ENCODE results near the gene OR52J3. TPM values are rescaled to one million over a fixed set of nuclear protein-coding genes. Genes with fewer than 3 reads are reported as not detected.

The OR52J3 gene
- total RNA-seq (not detected), polyA plus RNA-seq (not detected)

GRCh38 chr11:5046226-5046625 is at the start of gene OR52J3:
TSS of gene OR52J3 (plus strand) at chr11:5046526. CDS start at chr11:5046526, 0 bp downstream.
- Histone ChIP-seq H3K27me3 (ENCODE audit: control insufficient read depth, insufficient read depth, low read length) (no peaks in the 10 kb centered on the region), H3K27ac (ENCODE audit: insufficient read depth, low read length, poor library complexity, severe bottlenecking) (no peak within 1 kb of the TSS), H3K4me1 (ENCODE audit: control insufficient read depth, insufficient read depth, low read length, poor library complexity, severe bottlenecking) (no peaks in the 10 kb centered on the region), H3K36me3 (ENCODE audit: control insufficient read depth, insufficient read depth, low read length) (no peaks in the 10 kb centered on the region), H3K4me3 (ENCODE audit: low read depth, low read length) (no peak within 1 kb of the TSS), H3K9me3 (ENCODE audit: control insufficient read depth in 2 of 2, low read length in 2 of 2) (no peaks in the 10 kb centered on the region)
- H3K27ac Mint-ChIP-seq, result no peak within 1 kb of the TSS
- no peak within 1 kb of the TSS for H3K4me3 Mint-ChIP-seq
- peaks cover 0 to 7% (median 0%) of the 10 kb centered on the region in 7 donors for H3K9me3 Mint-ChIP-seq
- no peaks in the 10 kb centered on the region for H3K36me3 Mint-ChIP-seq
- no peaks in the 10 kb centered on the region for H3K4me1 Mint-ChIP-seq
- no peak for ATAC-seq (ENCODE audit: low read depth in 2 of 2)
- no peaks in the 10 kb centered on the region for H3K27me3 Mint-ChIP-seq
- DNase-seq, result no peak

- H3K36me3 Mint-ChIP-seq, result no peaks in the 10 kb centered on the region
- no peak overlapping the region for H3K4me3 Mint-ChIP-seq
- Histone ChIP-seq H3K4me1 (ENCODE audit: control insufficient read depth, insufficient read depth, low read length, poor library complexity, severe bottlenecking) (no peaks in the 10 kb centered on the region), H3K4me3 (ENCODE audit: low read depth, low read length) (no peak overlapping the region), H3K27ac (ENCODE audit: insufficient read depth, low read length, poor library complexity, severe bottlenecking) (no peak overlapping the region), H3K9me3 (ENCODE audit: control insufficient read depth in 2 of 2, low read length in 2 of 2) (no peaks in the 10 kb centered on the region), H3K27me3 (ENCODE audit: control insufficient read depth, insufficient read depth, low read length) (no peaks in the 10 kb centered on the region), H3K36me3 (ENCODE audit: control insufficient read depth, insufficient read depth, low read length) (no peaks in the 10 kb centered on the region)
- no peaks in the 10 kb centered on the region for H3K27me3 Mint-ChIP-seq
- H3K9me3 Mint-ChIP-seq, result peaks cover 0 to 1% (median 0%) of the 10 kb centered on the region in 7 donors
- no peak for ATAC-seq (ENCODE audit: low read depth in 2 of 2)
- no peak overlapping the region for H3K27ac Mint-ChIP-seq
- peak in 1 of 3 donors; percentile 46 for DNase-seq
- no peaks in the 10 kb centered on the region for H3K4me1 Mint-ChIP-seq
These were observed 41.7 kb upstream of the OR52J3 start for GRCh38 chr11:5004424-5005274.

GRCh38 chr11:5007561-5007960 is 38.8 kb upstream of the OR52J3 start:
- H3K4me3 Mint-ChIP-seq, result no peak overlapping the region
- no peaks in the 10 kb centered on the region for H3K27me3 Mint-ChIP-seq
- peak in 1 of 3 donors; percentile 2 for DNase-seq
- peaks cover 0 to 5% (median 0%) of the 10 kb centered on the region in 7 donors for H3K9me3 Mint-ChIP-seq
- no peaks in the 10 kb centered on the region for H3K4me1 Mint-ChIP-seq
- H3K9me3 ChIP-seq (ENCODE audit: control insufficient read depth in 2 of 2, low read length in 2 of 2), result no peaks in the 10 kb centered on the region
- ATAC-seq (ENCODE audit: low read depth in 2 of 2), result no peak
- no peaks in the 10 kb centered on the region for H3K36me3 Mint-ChIP-seq
- no peaks in the 10 kb centered on the region for H3K36me3 ChIP-seq (ENCODE audit: control insufficient read depth, insufficient read depth, low read length)
- no peaks in the 10 kb centered on the region for H3K4me1 ChIP-seq (ENCODE audit: control insufficient read depth, insufficient read depth, low read length, poor library complexity, severe bottlenecking)
- H3K27me3 ChIP-seq (ENCODE audit: control insufficient read depth, insufficient read depth, low read length), result no peaks in the 10 kb centered on the region
- H3K27ac Mint-ChIP-seq, result no peak overlapping the region
- H3K27ac ChIP-seq (ENCODE audit: insufficient read depth, low read length, poor library complexity, severe bottlenecking), result no peak overlapping the region
- no peak overlapping the region for H3K4me3 ChIP-seq (ENCODE audit: low read depth, low read length)

- Histone ChIP-seq H3K27me3 (ENCODE audit: control insufficient read depth, insufficient read depth, low read length) (no peaks in the 10 kb centered on the region), H3K36me3 (ENCODE audit: control insufficient read depth, insufficient read depth, low read length) (no peaks in the 10 kb centered on the region), H3K9me3 (ENCODE audit: control insufficient read depth in 2 of 2, low read length in 2 of 2) (no peaks in the 10 kb centered on the region), H3K4me1 (ENCODE audit: control insufficient read depth, insufficient read depth, low read length, poor library complexity, severe bottlenecking) (no peaks in the 10 kb centered on the region), H3K4me3 (ENCODE audit: low read depth, low read length) (no peak overlapping the region), H3K27ac (ENCODE audit: insufficient read depth, low read length, poor library complexity, severe bottlenecking) (no peak overlapping the region)
- no peak for ATAC-seq (ENCODE audit: low read depth in 2 of 2)
- no peaks in the 10 kb centered on the region for H3K36me3 Mint-ChIP-seq
- H3K9me3 Mint-ChIP-seq, result peaks cover 0 to 5% (median 2%) of the 10 kb centered on the region in 7 donors
- no peak for DNase-seq
- no peaks in the 10 kb centered on the region for H3K4me1 Mint-ChIP-seq
- no peak overlapping the region for H3K4me3 Mint-ChIP-seq
- no peak overlapping the region for H3K27ac Mint-ChIP-seq
- H3K27me3 Mint-ChIP-seq, result no peaks in the 10 kb centered on the region
These were observed 35.1 kb upstream of the OR52J3 start for GRCh38 chr11:5011254-5011653.

- no peak overlapping the region for H3K4me3 ChIP-seq (ENCODE audit: low read depth, low read length)
- no peaks in the 10 kb centered on the region for H3K4me1 Mint-ChIP-seq
- DNase-seq (no peak), ATAC-seq (ENCODE audit: low read depth in 2 of 2) (no peak)
- H3K27ac ChIP-seq (ENCODE audit: insufficient read depth, low read length, poor library complexity, severe bottlenecking), result no peak overlapping the region
- H3K4me1 ChIP-seq (ENCODE audit: control insufficient read depth, insufficient read depth, low read length, poor library complexity, severe bottlenecking), result no peaks in the 10 kb centered on the region
- H3K4me3 Mint-ChIP-seq, result no peak overlapping the region
- H3K36me3 Mint-ChIP-seq, result no peaks in the 10 kb centered on the region
- H3K27ac Mint-ChIP-seq, result no peak overlapping the region
- no peaks in the 10 kb centered on the region for H3K27me3 Mint-ChIP-seq
- H3K36me3 ChIP-seq (ENCODE audit: control insufficient read depth, insufficient read depth, low read length), result no peaks in the 10 kb centered on the region
- H3K9me3 ChIP-seq (ENCODE audit: control insufficient read depth in 2 of 2, low read length in 2 of 2), result no peaks in the 10 kb centered on the region
- H3K9me3 Mint-ChIP-seq, result peaks cover 0 to 14% (median 2%) of the 10 kb centered on the region in 7 donors
- H3K27me3 ChIP-seq (ENCODE audit: control insufficient read depth, insufficient read depth, low read length), result no peaks in the 10 kb centered on the region
These were observed 33.3 kb upstream of the OR52J3 start for GRCh38 chr11:5013012-5013411.

- Histone ChIP-seq H3K27me3 (ENCODE audit: control insufficient read depth, insufficient read depth, low read length) (no peaks in the 10 kb centered on the region), H3K9me3 (ENCODE audit: control insufficient read depth in 2 of 2, low read length in 2 of 2) (peaks cover 3 to 11% of the 10 kb centered on the region in 2 experiments), H3K4me3 (ENCODE audit: low read depth, low read length) (no peak overlapping the region), H3K27ac (ENCODE audit: insufficient read depth, low read length, poor library complexity, severe bottlenecking) (no peak overlapping the region), H3K36me3 (ENCODE audit: control insufficient read depth, insufficient read depth, low read length) (no peaks in the 10 kb centered on the region), H3K4me1 (ENCODE audit: control insufficient read depth, insufficient read depth, low read length, poor library complexity, severe bottlenecking) (no peaks in the 10 kb centered on the region)
- Mint-ChIP-seq H3K36me3 (no peaks in the 10 kb centered on the region), H3K27ac (no peak overlapping the region), H3K4me1 (no peaks in the 10 kb centered on the region), H3K4me3 (no peak overlapping the region), H3K27me3 (no peaks in the 10 kb centered on the region), H3K9me3 (peaks cover 2 to 30% (median 9%) of the 10 kb centered on the region in 7 donors)
- ATAC-seq (ENCODE audit: low read depth in 2 of 2) (no peak), DNase-seq (no peak)
These were observed 24.3 kb upstream of the OR52J3 start for GRCh38 chr11:5021996-5022395.

- Histone ChIP-seq H3K4me3 (ENCODE audit: low read depth, low read length) (no peak overlapping the region), H3K9me3 (ENCODE audit: control insufficient read depth in 2 of 2, low read length in 2 of 2) (no peaks in the 10 kb centered on the region), H3K36me3 (ENCODE audit: control insufficient read depth, insufficient read depth, low read length) (no peaks in the 10 kb centered on the region), H3K4me1 (ENCODE audit: control insufficient read depth, insufficient read depth, low read length, poor library complexity, severe bottlenecking) (no peaks in the 10 kb centered on the region), H3K27ac (ENCODE audit: insufficient read depth, low read length, poor library complexity, severe bottlenecking) (no peak overlapping the region), H3K27me3 (ENCODE audit: control insufficient read depth, insufficient read depth, low read length) (no peaks in the 10 kb centered on the region)
- no peaks in the 10 kb centered on the region for H3K36me3 Mint-ChIP-seq
- H3K27ac Mint-ChIP-seq, result no peak overlapping the region
- H3K9me3 Mint-ChIP-seq, result peaks cover 0 to 3% (median 0%) of the 10 kb centered on the region in 7 donors
- ATAC-seq (ENCODE audit: low read depth in 2 of 2) (no peak), DNase-seq (no peak)
- H3K4me1 Mint-ChIP-seq, result peaks cover 0 to 2% (median 0%) of the 10 kb centered on the region in 4 donors
- H3K27me3 Mint-ChIP-seq, result no peaks in the 10 kb centered on the region
- no peak overlapping the region for H3K4me3 Mint-ChIP-seq
These were observed 9.7 kb upstream of the OR52J3 start for GRCh38 chr11:5036669-5037068.

GRCh38 chr11:5037926-5038325 is 8.4 kb upstream of the OR52J3 start:
- no peak overlapping the region for H3K27ac ChIP-seq (ENCODE audit: insufficient read depth, low read length, poor library complexity, severe bottlenecking)
- H3K27me3 Mint-ChIP-seq, result no peaks in the 10 kb centered on the region
- H3K9me3 Mint-ChIP-seq, result peaks cover 0 to 5% (median 0%) of the 10 kb centered on the region in 7 donors
- no peak overlapping the region for H3K27ac Mint-ChIP-seq
- no peaks in the 10 kb centered on the region for H3K36me3 ChIP-seq (ENCODE audit: control insufficient read depth, insufficient read depth, low read length)
- ATAC-seq (ENCODE audit: low read depth in 2 of 2) (no peak), DNase-seq (no peak)
- no peaks in the 10 kb centered on the region for H3K4me1 ChIP-seq (ENCODE audit: control insufficient read depth, insufficient read depth, low read length, poor library complexity, severe bottlenecking)
- H3K4me3 Mint-ChIP-seq, result no peak overlapping the region
- no peak overlapping the region for H3K4me3 ChIP-seq (ENCODE audit: low read depth, low read length)
- H3K9me3 ChIP-seq (ENCODE audit: control insufficient read depth in 2 of 2, low read length in 2 of 2), result no peaks in the 10 kb centered on the region
- H3K27me3 ChIP-seq (ENCODE audit: control insufficient read depth, insufficient read depth, low read length), result no peaks in the 10 kb centered on the region
- H3K4me1 Mint-ChIP-seq, result peaks cover 0 to 2% (median 0%) of the 10 kb centered on the region in 4 donors
- H3K36me3 Mint-ChIP-seq, result no peaks in the 10 kb centered on the region

All from CD4-positive, CD25-positive, alpha-beta regulatory T cell (primary cell).